WERI-Rb-1 (cell line): ENCODE results near the gene FLT4.
"Not testable (repeated sequence)": the region's sequence is repeated elsewhere in the genome, so short reads cannot be mapped to it uniquely, and the experiment has no call there.

Source experiments
- DNase-seq: peaks from one replicate; pipeline ENCODE4 v3.0.0-alpha.2; 2020
- H3K27ac ChIP-seq: fragments of 250-450 bp; sonication (Bioruptor Pico); 2 replicates; pipeline ENCODE4 v1.5.1; 2020; ENCODE audit warnings: mild to moderate bottlenecking, moderate library complexity
- H3K27me3 ChIP-seq: fragments of 250-450 bp; sonication (Bioruptor Pico); 2 replicates; pipeline ENCODE4 v1.5.1; 2021; ENCODE audit warnings: mild to moderate bottlenecking, low read depth, moderate library complexity; ENCODE audit not compliant: insufficient read depth, severe bottlenecking
- H3K36me3 ChIP-seq: fragments of 250-450 bp; sonication (Bioruptor Pico); 2 replicates; pipeline ENCODE4 v1.5.1; 2020; ENCODE audit warnings: mild to moderate bottlenecking, moderate library complexity
- H3K4me3 ChIP-seq: 2 replicates; pipeline ENCODE4 v1.5.1; 2011; ENCODE audit warnings: low read depth, mild to moderate bottlenecking, control low read depth, low read length
- H3K9me3 ChIP-seq: fragments of 250-450 bp; sonication (Bioruptor Pico); 2 replicates; pipeline ENCODE4 v1.5.1; 2021; ENCODE audit warnings: mild to moderate bottlenecking, moderate library complexity; ENCODE audit not compliant: severe bottlenecking
- TF ChIP-seq, protein P1 (sequence below): IDR thresholded peaks from 2 replicates; pipeline ENCODE4 v1.5.1; 2011; ENCODE audit warnings: low read depth, mild to moderate bottlenecking, control low read depth, inconsistent platforms, low read length

FLT4 gene

DNA sequence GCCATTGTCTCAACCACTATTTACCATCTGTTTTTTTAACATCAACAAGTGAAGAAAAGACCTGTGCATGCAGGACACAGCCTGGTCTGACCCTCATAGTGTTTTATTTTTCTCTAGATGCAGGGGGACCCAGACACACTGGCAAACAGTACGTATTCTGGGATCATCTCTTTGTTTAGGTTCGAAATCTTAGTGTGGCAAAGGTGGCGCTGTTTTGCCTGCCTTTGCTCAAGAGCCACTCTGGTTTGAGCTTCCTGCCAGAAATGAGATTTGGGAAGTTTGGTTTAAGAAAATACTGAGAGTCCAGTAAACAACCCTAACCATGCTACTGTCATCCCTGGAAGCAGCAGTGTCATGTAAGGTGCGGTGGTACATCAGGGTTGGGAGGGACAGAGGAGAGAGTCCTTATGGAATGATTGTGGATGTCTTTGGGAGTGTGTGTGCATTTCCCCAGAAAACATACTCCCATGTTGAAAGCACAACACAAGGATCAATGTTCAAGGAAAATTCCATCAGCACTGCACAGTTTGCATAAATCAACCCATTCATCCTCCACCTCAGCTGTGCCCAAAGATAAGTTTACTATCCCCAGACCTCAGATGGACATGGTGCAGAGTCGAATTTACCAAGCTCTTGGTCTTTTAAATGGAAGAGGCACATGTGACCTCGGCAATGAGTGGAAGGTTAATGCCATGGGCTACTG is 34.0 kb upstream of the FLT4 start:
- H3K9me3 ChIP-seq, result no peaks in the 10 kb centered on the region
- DNase-seq, result no peak
- no peak overlapping the region for H3K27ac ChIP-seq
- no peaks in the 10 kb centered on the region for H3K27me3 ChIP-seq
- H3K4me3 ChIP-seq, result no peak overlapping the region
- H3K36me3 ChIP-seq, result no peaks in the 10 kb centered on the region
- TF ChIP-seq, protein P1, sequence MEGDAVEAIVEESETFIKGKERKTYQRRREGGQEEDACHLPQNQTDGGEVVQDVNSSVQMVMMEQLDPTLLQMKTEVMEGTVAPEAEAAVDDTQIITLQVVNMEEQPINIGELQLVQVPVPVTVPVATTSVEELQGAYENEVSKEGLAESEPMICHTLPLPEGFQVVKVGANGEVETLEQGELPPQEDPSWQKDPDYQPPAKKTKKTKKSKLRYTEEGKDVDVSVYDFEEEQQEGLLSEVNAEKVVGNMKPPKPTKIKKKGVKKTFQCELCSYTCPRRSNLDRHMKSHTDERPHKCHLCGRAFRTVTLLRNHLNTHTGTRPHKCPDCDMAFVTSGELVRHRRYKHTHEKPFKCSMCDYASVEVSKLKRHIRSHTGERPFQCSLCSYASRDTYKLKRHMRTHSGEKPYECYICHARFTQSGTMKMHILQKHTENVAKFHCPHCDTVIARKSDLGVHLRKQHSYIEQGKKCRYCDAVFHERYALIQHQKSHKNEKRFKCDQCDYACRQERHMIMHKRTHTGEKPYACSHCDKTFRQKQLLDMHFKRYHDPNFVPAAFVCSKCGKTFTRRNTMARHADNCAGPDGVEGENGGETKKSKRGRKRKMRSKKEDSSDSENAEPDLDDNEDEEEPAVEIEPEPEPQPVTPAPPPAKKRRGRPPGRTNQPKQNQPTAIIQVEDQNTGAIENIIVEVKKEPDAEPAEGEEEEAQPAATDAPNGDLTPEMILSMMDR, result no peak

DNA sequence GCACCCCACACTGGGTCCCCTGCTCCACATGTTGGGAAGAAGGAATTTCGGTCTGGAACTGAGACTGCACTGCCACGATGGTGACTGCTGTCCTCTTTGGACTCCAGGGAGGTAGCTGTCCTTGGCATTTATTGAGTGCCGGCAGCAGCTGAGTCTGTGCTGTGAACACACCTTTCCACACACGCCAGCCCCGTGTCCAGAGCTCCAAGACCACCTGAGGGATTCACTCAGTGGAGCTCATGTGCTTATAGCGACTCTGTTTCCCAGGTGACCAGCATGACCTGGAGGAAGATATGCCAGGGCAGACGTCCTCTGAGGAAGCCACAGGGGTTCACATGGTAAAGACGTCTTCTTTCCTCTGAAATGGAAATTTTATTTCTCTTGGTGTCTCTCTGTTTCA is 33.2 kb upstream of the FLT4 start:
- DNase-seq, result no peak
- no peaks in the 10 kb centered on the region for H3K36me3 ChIP-seq
- no peak overlapping the region for H3K4me3 ChIP-seq
- TF ChIP-seq, protein P1, result no peak
- no peaks in the 10 kb centered on the region for H3K9me3 ChIP-seq
- no peak overlapping the region for H3K27ac ChIP-seq
- H3K27me3 ChIP-seq, result no peaks in the 10 kb centered on the region

DNA sequence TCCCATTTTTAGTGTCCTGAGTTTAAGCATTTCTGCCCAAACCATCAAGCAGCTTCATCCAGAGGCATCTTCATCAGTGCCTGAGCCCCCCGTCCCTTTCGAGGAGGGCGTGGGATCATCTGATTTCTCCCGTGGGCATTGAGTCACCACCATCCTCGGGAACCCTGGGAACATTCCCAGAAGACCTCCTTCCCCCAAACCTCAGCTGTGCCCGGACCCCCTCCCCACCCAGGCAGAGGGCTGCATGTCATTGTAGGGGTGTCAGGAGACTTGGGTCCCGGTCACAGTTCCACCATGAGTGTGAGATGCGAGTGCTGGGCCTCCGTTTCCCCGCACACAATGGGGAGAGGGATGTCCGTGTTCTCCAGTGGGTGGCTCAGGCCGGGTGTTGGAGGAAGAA is 32.6 kb upstream of the FLT4 start:
- not testable (repeated sequence) for H3K27ac ChIP-seq, H3K4me3 ChIP-seq, H3K27me3 ChIP-seq, DNase-seq, H3K9me3 ChIP-seq, H3K36me3 ChIP-seq

DNA sequence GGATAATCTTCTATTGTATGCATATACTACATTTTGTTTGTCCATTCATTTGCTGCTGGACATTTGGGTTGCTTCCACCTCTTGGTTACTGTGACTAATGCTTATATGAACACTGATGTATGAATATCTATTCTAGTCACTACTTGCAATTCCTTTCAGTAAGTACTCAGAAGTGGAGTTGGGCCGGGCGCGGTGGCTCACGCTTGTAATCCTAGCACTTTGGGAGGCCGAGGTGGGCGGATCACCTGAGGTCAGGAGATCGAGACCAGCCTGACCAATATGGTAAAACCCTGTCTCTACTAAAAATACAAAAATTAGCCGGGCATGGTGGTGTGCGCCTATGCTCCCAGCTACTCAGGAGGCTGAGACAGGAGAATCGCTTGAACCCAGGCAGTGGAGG is 28.9 kb upstream of the FLT4 start:
- not testable (repeated sequence) for H3K9me3 ChIP-seq, DNase-seq, H3K36me3 ChIP-seq, H3K27me3 ChIP-seq, H3K4me3 ChIP-seq, H3K27ac ChIP-seq

DNA sequence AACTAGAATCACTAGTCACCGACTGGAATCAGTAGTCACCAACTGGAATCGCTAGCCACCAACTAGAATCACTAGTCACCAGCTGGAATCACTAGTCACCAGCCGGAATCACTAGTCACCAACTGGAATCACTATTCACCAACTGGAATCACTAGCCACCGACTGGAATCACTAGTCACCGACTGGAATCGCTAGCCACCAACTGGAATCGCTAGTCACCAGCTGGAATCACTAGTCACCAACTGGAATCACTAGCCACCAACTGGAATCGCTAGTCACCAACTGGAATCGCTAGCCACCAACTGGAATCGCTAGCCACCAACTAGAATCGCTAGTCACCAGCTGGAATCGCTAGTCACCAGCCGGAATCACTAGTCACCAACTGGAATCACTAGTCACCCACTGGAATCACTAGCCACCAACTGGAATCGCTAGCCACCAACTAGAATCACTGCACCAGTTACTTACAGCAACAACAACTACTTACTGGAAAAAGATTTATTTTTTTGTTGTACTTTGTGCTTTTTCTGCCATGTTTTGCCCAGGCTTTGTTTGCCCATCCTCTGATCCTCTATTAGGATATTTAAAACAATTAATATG is 25.7 kb upstream of the FLT4 start:
- DNase-seq, result no peak
- no peak overlapping the region for H3K27ac ChIP-seq
- TF ChIP-seq, protein P1, result no peak
- H3K27me3 ChIP-seq, result no peaks in the 10 kb centered on the region
- no peaks in the 10 kb centered on the region for H3K9me3 ChIP-seq
- no peaks in the 10 kb centered on the region for H3K36me3 ChIP-seq
- H3K4me3 ChIP-seq, result no peak overlapping the region

DNA sequence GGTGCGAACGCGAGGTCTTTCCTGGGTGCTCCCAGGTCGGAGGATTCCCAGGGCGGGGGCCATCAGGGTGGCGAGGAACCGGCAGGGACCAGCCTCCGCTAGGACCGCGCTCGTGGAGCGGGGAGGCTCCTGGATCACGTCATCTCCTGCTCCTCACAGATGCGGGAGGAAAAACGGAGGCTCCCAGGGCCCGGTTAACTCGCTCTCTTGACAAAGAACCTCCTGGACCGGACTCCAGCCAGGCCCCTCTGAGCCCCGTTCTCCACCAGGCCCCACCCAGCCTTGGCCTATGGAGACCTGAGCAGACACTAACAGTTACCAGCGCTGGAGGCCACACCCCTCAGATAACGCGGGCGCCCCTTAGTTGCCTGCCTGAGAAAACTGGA is 24.7 kb upstream of the FLT4 start:
- not testable (repeated sequence) for H3K27ac ChIP-seq, DNase-seq, H3K36me3 ChIP-seq, H3K27me3 ChIP-seq, H3K9me3 ChIP-seq
- peak overlapping the region; percentile 51 for H3K4me3 ChIP-seq

DNA sequence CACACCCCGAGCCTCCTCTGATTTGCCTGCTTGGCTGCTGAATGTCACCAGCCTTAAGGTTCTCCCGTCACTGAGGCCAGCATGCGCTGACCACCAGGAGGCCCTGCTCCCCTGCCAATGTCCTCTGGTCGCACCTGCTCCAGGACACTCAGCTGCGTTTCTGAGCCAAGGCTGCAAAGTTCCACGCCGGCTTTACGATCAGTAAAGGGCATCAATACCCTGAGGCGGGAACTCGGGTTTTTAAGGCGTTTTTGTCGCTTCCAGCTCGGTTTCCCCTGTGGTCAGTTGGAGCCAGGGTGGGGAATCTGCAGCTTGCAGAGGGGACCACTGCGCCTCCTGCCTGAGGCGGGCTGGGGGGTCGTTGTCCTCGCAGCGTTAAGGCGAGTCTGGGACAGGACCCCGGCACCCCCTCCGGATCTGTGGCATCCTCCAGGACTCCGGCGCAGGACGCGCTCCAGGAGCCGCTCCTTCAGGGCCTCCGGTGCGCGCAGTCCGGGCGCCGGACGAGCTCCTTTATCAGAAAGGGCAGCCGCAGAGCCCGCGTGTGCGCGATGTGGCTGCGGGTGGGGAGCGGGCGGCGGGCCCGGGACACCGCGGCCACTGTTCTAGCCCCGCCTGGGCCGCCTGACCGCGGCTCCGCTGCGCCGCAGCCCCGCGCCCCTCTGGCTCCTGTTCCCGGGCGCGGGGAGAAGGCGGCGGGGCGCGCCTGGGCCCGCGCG is 24.1 kb upstream of the FLT4 start:
- Histone ChIP-seq H3K9me3 (no peaks in the 10 kb centered on the region), H3K4me3 (peak overlapping the region; percentile 51), H3K27me3 (no peaks in the 10 kb centered on the region)

DNA sequence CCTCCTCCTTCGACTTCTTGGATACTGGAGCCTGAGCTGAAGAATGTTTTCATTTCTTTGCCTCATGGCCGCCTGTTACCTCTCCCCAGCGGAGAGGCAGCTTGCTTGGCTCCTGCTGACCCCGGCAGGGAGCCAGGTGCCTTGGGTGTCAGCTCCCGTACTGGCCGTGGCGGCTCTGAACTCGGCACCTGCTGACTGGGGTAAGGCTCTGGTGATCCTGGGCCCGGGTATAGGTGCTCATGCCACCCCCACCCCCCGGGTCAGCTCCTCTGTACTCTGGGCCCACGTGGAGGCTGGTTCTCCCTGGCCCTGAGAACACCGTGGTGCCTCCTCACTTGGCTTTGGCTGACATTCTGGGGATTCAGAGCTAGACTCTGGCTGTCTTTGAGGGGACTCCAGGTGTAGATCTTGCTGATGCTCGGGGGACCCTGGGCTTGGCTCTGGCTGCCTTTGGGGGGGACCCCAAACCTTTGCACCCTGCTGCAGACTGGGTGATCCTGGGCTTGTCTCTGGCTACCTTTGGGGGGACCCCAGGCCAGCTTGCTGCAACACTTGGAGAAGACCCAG is 22.6 kb upstream of the FLT4 start:
- not testable (repeated sequence) for DNase-seq, H3K4me3 ChIP-seq, H3K27me3 ChIP-seq, H3K36me3 ChIP-seq, H3K27ac ChIP-seq, H3K9me3 ChIP-seq

More for the DNA sequence above, 24.1 kb upstream of the FLT4 start:
- no peaks in the 10 kb centered on the region for H3K36me3 ChIP-seq
- DNase-seq, result peak; percentile 71
- TF ChIP-seq, protein P1, result peak; percentile 76
- no peak overlapping the region for H3K27ac ChIP-seq
